ENCODE measurements around the gene CMSS1. TPM values are rescaled to one million over a fixed set of nuclear protein-coding genes. Genes with fewer than 3 reads are reported as not detected.

The CMSS1 gene
- total RNA-seq, 1 experiment from 2014 or later = 70.6 TPM

- no peak for TF ChIP-seq STAT6 (CRISPR knock-in tag; conservative IDR thresholded peaks at IDR 0.05; ENCODE audit: low read depth)
- TF ChIP-seq, protein P1, sequence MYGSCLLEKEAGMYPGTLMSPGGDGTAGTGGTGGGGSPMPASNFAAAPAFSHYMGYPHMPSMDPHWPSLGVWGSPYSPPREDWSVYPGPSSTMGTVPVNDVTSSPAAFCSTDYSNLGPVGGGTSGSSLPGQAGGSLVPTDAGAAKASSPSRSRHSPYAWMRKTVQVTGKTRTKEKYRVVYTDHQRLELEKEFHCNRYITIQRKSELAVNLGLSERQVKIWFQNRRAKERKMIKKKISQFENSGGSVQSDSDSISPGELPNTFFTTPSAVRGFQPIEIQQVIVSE (CRISPR knock-in tag; IDR thresholded peaks at IDR 0.05; ENCODE audit: borderline replicate concordance) = no peak
- TF ChIP-seq GABPB1 (CRISPR knock-in tag; IDR thresholded peaks at IDR 0.05) = no peak
- TF ChIP-seq, protein P2, sequence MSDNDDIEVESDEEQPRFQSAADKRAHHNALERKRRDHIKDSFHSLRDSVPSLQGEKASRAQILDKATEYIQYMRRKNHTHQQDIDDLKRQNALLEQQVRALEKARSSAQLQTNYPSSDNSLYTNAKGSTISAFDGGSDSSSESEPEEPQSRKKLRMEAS (CRISPR knock-in tag; IDR thresholded peaks at IDR 0.05) = no peak
- TF ChIP-seq ARID4B (CRISPR knock-in tag; IDR thresholded peaks at IDR 0.05; ENCODE audit: borderline replicate concordance) = no peak
- TF ChIP-seq, protein P3, sequence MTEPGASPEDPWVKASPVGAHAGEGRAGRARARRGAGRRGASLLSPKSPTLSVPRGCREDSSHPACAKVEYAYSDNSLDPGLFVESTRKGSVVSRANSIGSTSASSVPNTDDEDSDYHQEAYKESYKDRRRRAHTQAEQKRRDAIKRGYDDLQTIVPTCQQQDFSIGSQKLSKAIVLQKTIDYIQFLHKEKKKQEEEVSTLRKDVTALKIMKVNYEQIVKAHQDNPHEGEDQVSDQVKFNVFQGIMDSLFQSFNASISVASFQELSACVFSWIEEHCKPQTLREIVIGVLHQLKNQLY (CRISPR knock-in tag; IDR thresholded peaks at IDR 0.05) = no peak
These were observed 303.0 kb downstream of the CMSS1 start (continued) for GRCh38 chr3:100120693-100121092.

GRCh38 chr3:100122321-100122720 lies 304.7 kb downstream of the CMSS1 start:
- Mint-ChIP-seq H3K36me3 (no peaks in the 10 kb centered on the region), H3K4me1 (peaks cover 12% of the 10 kb centered on the region), H3K27me3 (ENCODE audit: low read depth) (no peaks in the 10 kb centered on the region), H3K9me3 (no peaks in the 10 kb centered on the region), H3K27ac (no peak overlapping the region), H3K4me3 (no peak overlapping the region)
- DNase-seq (ENCODE audit: low spot score) = no peak
- ChIA-PET POLR2A (no interaction called here), CTCF (interaction anchor here (0.8 to 1.7 kb wide), 3 partner anchors 33 to 278 kb away, joined by 3 to 5 read pairs (median 4); no protein-coding TSS in a partner anchor)
- ATAC-seq = no peak
- TF ChIP-seq FOXP4 (CRISPR knock-in tag; IDR thresholded peaks at IDR 0.05) = no peak
- TF ChIP-seq, protein P4, sequence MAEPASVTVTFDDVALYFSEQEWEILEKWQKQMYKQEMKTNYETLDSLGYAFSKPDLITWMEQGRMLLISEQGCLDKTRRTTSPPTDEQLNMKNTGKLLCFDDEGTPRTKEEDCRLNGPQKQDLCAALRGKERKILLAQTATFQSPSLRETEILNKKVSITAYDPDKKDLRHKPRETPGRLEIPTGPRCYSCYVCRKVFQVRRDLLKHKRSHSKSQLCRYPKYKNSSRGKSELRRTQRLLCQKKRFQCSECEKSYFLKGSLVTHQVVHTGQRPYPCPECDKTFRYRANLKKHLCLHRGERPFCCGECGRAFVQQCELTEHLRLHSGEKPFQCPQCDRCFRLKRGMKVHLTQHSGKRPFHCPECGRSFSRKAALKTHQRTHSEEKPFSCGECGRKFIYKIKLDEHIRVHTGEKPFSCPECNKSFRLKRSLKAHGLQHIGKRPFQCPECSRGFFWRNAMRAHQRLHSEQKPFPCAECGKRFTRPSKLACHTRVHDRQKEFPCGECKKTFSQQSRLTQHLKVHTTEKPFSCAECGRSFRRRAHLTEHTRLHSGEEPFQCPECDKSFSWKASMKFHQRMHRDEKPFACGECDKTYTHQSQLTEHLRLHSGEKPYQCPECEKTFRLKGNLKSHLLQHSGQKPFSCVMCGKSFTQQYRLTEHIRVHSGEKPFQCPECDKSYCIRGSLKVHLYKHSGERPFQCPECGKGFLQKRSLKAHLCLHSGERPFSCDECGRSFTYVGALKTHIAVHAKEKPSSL (CRISPR knock-in tag; conservative IDR thresholded peaks at IDR 0.05) = no peak
- TF ChIP-seq, protein P5, sequence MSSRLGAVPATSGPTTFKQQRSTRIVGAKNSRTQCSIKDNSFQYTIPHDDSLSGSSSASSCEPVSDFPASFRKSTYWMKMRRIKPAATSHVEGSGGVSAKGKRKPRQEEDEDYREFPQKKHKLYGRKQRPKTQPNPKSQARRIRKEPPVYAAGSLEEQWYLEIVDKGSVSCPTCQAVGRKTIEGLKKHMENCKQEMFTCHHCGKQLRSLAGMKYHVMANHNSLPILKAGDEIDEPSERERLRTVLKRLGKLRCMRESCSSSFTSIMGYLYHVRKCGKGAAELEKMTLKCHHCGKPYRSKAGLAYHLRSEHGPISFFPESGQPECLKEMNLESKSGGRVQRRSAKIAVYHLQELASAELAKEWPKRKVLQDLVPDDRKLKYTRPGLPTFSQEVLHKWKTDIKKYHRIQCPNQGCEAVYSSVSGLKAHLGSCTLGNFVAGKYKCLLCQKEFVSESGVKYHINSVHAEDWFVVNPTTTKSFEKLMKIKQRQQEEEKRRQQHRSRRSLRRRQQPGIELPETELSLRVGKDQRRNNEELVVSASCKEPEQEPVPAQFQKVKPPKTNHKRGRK (CRISPR knock-in tag; IDR thresholded peaks at IDR 0.05; ENCODE audit: borderline replicate concordance) = no peak
- TF ChIP-seq, protein P6, sequence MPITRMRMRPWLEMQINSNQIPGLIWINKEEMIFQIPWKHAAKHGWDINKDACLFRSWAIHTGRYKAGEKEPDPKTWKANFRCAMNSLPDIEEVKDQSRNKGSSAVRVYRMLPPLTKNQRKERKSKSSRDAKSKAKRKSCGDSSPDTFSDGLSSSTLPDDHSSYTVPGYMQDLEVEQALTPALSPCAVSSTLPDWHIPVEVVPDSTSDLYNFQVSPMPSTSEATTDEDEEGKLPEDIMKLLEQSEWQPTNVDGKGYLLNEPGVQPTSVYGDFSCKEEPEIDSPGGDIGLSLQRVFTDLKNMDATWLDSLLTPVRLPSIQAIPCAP (CRISPR knock-in tag; IDR thresholded peaks at IDR 0.05) = no peak
- TF ChIP-seq RORB (CRISPR knock-in tag; IDR thresholded peaks at IDR 0.05) = no peak
- TF ChIP-seq E2F5 (CRISPR knock-in tag; IDR thresholded peaks at IDR 0.05) = no peak
- no peak for TF ChIP-seq ZNF532 (CRISPR knock-in tag; IDR thresholded peaks at IDR 0.05; ENCODE audit: borderline replicate concordance)
